Measurements from ENCODE around the gene ZCCHC17. TPM values are rescaled to one million over a fixed set of nuclear protein-coding genes. Genes with fewer than 3 reads are reported as not detected.

The ZCCHC17 gene
- total and polyA plus RNA-seq, 2 donors (not counting 3 experiments of a cell fraction or from before 2014, with no cell fraction given): 32.0 to 41.4 TPM

DNA sequence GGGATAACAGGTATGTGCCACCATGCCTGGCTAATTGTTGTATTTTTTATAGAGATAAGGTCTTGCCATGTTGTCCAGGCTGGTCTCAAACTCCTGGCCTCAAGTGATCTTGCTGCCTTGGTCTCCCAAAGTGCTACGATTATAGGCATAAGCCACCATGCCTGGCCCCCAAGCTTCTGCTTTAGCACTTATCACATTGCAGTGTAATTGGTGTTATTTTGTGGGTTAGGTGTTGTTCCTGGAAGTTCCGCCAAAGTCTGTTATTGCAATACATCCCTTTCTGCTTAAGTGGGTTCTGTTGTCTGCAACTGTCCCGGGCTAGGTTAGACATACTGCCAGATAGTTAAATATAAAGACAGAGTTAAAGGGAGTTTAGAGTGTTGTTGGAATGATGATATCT is 3.4 kb downstream of the ZCCHC17 start:
- BruUV-seq (replicated peaks): no TSS peak
- no peak for FAIRE-seq
- CTCF ChIA-PET: no interaction called here

More for the DNA sequence above, 3.4 kb downstream of the ZCCHC17 start:
- Histone ChIP-seq H3K27me3 (ENCODE audit: control insufficient read depth in 2 of 2, insufficient read depth in 2 of 2, low read length in 2 of 2) (no peaks in the 10 kb centered on the region), H3K36me3 (ENCODE audit: control insufficient read depth in 2 of 2, extremely low read depth in 1 of 2, insufficient read depth in 2 of 2, low read length in 2 of 2) (no peaks in the 10 kb centered on the region), H3K79me2 (ENCODE audit: control insufficient read depth, insufficient read depth, low read length) (peaks cover 59% of the 10 kb centered on the region), H3K27ac (ENCODE audit: insufficient read depth, low read depth, low read length) (no peak overlapping the region), H3K4me3 (replicated peaks in 1 of 3; ENCODE audit: insufficient read depth in 1 of 3, low read depth in 1 of 3, low read length in 3 of 3) (no peak overlapping the region), H2AFZ (ENCODE audit: low read depth, low read length) (no peak overlapping the region), H3K9me3 (replicated peaks; ENCODE audit: control insufficient read depth, insufficient read depth, low read length) (no peaks in the 10 kb centered on the region), H3K9ac (replicated peaks; ENCODE audit: extremely low read depth, insufficient read depth, low read length) (no peak overlapping the region), H3K9me1 (replicated peaks; ENCODE audit: control insufficient read depth, extremely low read depth, insufficient read depth, low read length) (no peaks in the 10 kb centered on the region), H3K4me2 (ENCODE audit: insufficient read depth, low read length) (no peak overlapping the region), H4K20me1 (replicated peaks; ENCODE audit: control insufficient read depth, extremely low read depth, insufficient read depth, low read length) (no peaks in the 10 kb centered on the region), H3K4me1 (ENCODE audit: control insufficient read depth, extremely low read depth, insufficient read depth, low read length) (peaks cover 20% of the 10 kb centered on the region)
- POLR2A ChIA-PET: no interaction called here
- TF ChIP-seq MYC (IDR thresholded peaks at IDR 0.05; ENCODE audit: low read depth, low read length): no peak
- TF ChIP-seq GATA2 (IDR thresholded peaks at IDR 0.05; ENCODE audit: insufficient read depth, insufficient read length, low read depth, low read length): no peak
- TF ChIP-seq JUN (IDR thresholded peaks at IDR 0.05; ENCODE audit: borderline replicate concordance, insufficient read depth, insufficient read length, low read depth): no peak
- TF ChIP-seq, protein P1, sequence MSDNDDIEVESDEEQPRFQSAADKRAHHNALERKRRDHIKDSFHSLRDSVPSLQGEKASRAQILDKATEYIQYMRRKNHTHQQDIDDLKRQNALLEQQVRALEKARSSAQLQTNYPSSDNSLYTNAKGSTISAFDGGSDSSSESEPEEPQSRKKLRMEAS (IDR thresholded peaks at IDR 0.05; ENCODE audit: insufficient read depth, insufficient read length): no peak
- no peak for TF ChIP-seq POLR2AphosphoS5 (IDR thresholded peaks at IDR 0.05; ENCODE audit: insufficient read depth, low read depth, low read length)
- TF ChIP-seq, protein P2, sequence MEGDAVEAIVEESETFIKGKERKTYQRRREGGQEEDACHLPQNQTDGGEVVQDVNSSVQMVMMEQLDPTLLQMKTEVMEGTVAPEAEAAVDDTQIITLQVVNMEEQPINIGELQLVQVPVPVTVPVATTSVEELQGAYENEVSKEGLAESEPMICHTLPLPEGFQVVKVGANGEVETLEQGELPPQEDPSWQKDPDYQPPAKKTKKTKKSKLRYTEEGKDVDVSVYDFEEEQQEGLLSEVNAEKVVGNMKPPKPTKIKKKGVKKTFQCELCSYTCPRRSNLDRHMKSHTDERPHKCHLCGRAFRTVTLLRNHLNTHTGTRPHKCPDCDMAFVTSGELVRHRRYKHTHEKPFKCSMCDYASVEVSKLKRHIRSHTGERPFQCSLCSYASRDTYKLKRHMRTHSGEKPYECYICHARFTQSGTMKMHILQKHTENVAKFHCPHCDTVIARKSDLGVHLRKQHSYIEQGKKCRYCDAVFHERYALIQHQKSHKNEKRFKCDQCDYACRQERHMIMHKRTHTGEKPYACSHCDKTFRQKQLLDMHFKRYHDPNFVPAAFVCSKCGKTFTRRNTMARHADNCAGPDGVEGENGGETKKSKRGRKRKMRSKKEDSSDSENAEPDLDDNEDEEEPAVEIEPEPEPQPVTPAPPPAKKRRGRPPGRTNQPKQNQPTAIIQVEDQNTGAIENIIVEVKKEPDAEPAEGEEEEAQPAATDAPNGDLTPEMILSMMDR (IDR thresholded peaks at IDR 0.05; ENCODE audit: extremely low read depth in 1 of 2, insufficient read depth in 1 of 2, low read depth in 1 of 2, low read length in 2 of 2): no peak
- no peak for TF ChIP-seq FOS (IDR thresholded peaks at IDR 0.05; ENCODE audit: borderline replicate concordance, insufficient read depth, low read length)
- TF ChIP-seq POLR2A (IDR thresholded peaks at IDR 0.05; ENCODE audit: low read depth, low read length): no peak
- no peak for TF ChIP-seq EZH2 (IDR thresholded peaks at IDR 0.05; ENCODE audit: borderline replicate concordance, low read depth, low read length, severe bottlenecking)
- intact Hi-C loops (cut with micrococcal nuclease): no loop called here
- DNase-seq (ENCODE audit: low read depth, low spot score): no peak
- dilution Hi-C loops (cut with MboI; ENCODE audit: extremely low pct_ligation_motif_present, low sequenced_read_pairs): no loop called here

Data from endothelial cell of umbilical vein (primary cell).